ENCODE data around the gene MICAL2. TPM values are rescaled to one million over a fixed set of nuclear protein-coding genes. Genes with fewer than 3 reads are reported as not detected.

MICAL2 gene
- total RNA-seq, 1 experiment from 2014 or later, result 37.4 TPM

- TF ChIP-seq, protein P1, sequence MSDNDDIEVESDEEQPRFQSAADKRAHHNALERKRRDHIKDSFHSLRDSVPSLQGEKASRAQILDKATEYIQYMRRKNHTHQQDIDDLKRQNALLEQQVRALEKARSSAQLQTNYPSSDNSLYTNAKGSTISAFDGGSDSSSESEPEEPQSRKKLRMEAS (IDR thresholded peaks at IDR 0.05), result no peak
- TF ChIP-seq YY1 (IDR thresholded peaks at IDR 0.05; ENCODE audit: extremely low read depth, insufficient replicate concordance, low read depth, low read length) (no peak), EZH2 (IDR thresholded peaks at IDR 0.05) (no peak), EZH2phosphoT487 (IDR thresholded peaks at IDR 0.05; ENCODE audit: borderline replicate concordance) (no peak)
- ChIA-PET RAD21 (ENCODE audit: low non-redundant PET in 1 of 2, low total read pairs in 2 of 2, uncharacterized antibody in 2 of 2, unreplicated experiment in 2 of 2) (no interaction called here), POLR2A (no interaction called here), CTCF (no interaction called here)
- BruUV-seq (replicated peaks), result no TSS peak
- no peak for ATAC-seq
- no peaks in the 10 kb centered on the region for H3K36me3 ChIP-seq (ENCODE audit: control insufficient read depth in 1 of 2, insufficient read depth in 2 of 2, low read length in 2 of 2)
- H2AFZ ChIP-seq (ENCODE audit: low read depth, low read length, poor library complexity, severe bottlenecking), result no peak overlapping the region
- no peak overlapping the region for H3K4me2 ChIP-seq (ENCODE audit: low read length)
- no peaks in the 10 kb centered on the region for H4K20me1 ChIP-seq (ENCODE audit: insufficient read depth)
- no peak for DNase-seq (ENCODE audit: low read depth, low spot score)
- intact Hi-C loops (cut with micrococcal nuclease), result no loop called here
- H3K9ac ChIP-seq (ENCODE audit: low read length), result no peak overlapping the region
- H3K9me3 ChIP-seq (ENCODE audit: control insufficient read depth in 1 of 2, insufficient read depth in 1 of 2, low read depth in 1 of 2, low read length in 2 of 2), result no peaks in the 10 kb centered on the region
- H3K4me3 ChIP-seq (replicated peaks in 1 of 2; ENCODE audit: low read depth in 1 of 2, low read length in 2 of 2), result no peak overlapping the region
- no peaks in the 10 kb centered on the region for H3K4me1 ChIP-seq (ENCODE audit: control insufficient read depth in 1 of 2, insufficient read depth in 2 of 2, low read length in 2 of 2)
- no peaks in the 10 kb centered on the region for H3K79me2 ChIP-seq (ENCODE audit: insufficient read depth, low read length)
- H3K9me2 ChIP-seq (ENCODE audit: insufficient read depth), result no peaks in the 10 kb centered on the region
- H3K27me3 ChIP-seq (ENCODE audit: insufficient read depth, low read length), result no peaks in the 10 kb centered on the region
- H3K27ac ChIP-seq (ENCODE audit: low read depth, low read length), result no peak overlapping the region
These were observed 85.4 kb downstream of the MICAL2 start for GRCh38 chr11:12195768-12196167.

- no peaks in the 10 kb centered on the region for H4K20me1 ChIP-seq (ENCODE audit: insufficient read depth)
- H3K4me1 ChIP-seq (ENCODE audit: control insufficient read depth in 1 of 2, insufficient read depth in 2 of 2, low read length in 2 of 2), result no peaks in the 10 kb centered on the region
- no peak for ATAC-seq
- DNase-seq (ENCODE audit: low read depth, low spot score), result no peak
- ChIA-PET RAD21 (ENCODE audit: low non-redundant PET in 1 of 2, low total read pairs in 2 of 2, uncharacterized antibody in 2 of 2, unreplicated experiment in 2 of 2) (no interaction called here), CTCF (no interaction called here), POLR2A (no interaction called here)
- no peaks in the 10 kb centered on the region for H3K9me3 ChIP-seq (ENCODE audit: control insufficient read depth in 1 of 2, insufficient read depth in 1 of 2, low read depth in 1 of 2, low read length in 2 of 2)
- no peaks in the 10 kb centered on the region for H3K36me3 ChIP-seq (ENCODE audit: control insufficient read depth in 1 of 2, insufficient read depth in 2 of 2, low read length in 2 of 2)
- no peak for TF ChIP-seq EZH2phosphoT487 (IDR thresholded peaks at IDR 0.05; ENCODE audit: borderline replicate concordance)
- TF ChIP-seq, protein P2, sequence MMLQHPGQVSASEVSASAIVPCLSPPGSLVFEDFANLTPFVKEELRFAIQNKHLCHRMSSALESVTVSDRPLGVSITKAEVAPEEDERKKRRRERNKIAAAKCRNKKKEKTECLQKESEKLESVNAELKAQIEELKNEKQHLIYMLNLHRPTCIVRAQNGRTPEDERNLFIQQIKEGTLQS (IDR thresholded peaks at IDR 0.05), result no peak
- TF ChIP-seq RAD21 (IDR thresholded peaks at IDR 0.05; ENCODE audit: low read depth), result no peak
- intact Hi-C loops (cut with micrococcal nuclease), result no loop called here
- no peaks in the 10 kb centered on the region for H3K79me2 ChIP-seq (ENCODE audit: insufficient read depth, low read length)
- H3K27ac ChIP-seq (ENCODE audit: low read depth, low read length), result no peak overlapping the region
- no peak overlapping the region for H3K4me3 ChIP-seq (replicated peaks in 1 of 2; ENCODE audit: low read depth in 1 of 2, low read length in 2 of 2)
- no peak overlapping the region for H3K9ac ChIP-seq (ENCODE audit: low read length)
- no TSS peak for BruUV-seq (replicated peaks)
- H3K4me2 ChIP-seq (ENCODE audit: low read length), result no peak overlapping the region
- H3K9me2 ChIP-seq (ENCODE audit: insufficient read depth), result no peaks in the 10 kb centered on the region
- H2AFZ ChIP-seq (ENCODE audit: low read depth, low read length, poor library complexity, severe bottlenecking), result no peak overlapping the region
- no peaks in the 10 kb centered on the region for H3K27me3 ChIP-seq (ENCODE audit: insufficient read depth, low read length)
These were observed 85.9 kb downstream of the MICAL2 start for GRCh38 chr11:12196308-12196707.

Measured in HCT116 (cell line).